Activated naive CD4-positive, alpha-beta T cell treated with anti-CD3 and anti-CD28 coated beads, Interleukin-2, amount 10 ng/mL, durations not matched to agents 7 days and 5 days (primary cell): ENCODE measurements around the gene WNT11.

Experiments used
- CTCF ChIA-PET: fragments of 350-600 bp; sonication (Branson Sonifier 250); formaldehyde crosslinking; loops from one replicate; lab custom pipeline; 2021; ENCODE audit warnings: antibody characterized with exemption; lab: Charles Lee
- DNase-seq: peaks from one replicate; pipeline ENCODE4 v3.0.0-alpha.2; 2020
- H3K27ac Mint-ChIP-seq: one replicate; pipeline ENCODE4 v1.8.0; 2021; ENCODE audit warnings: mild to moderate bottlenecking, moderate library complexity, mixed read lengths
- H3K27me3 Mint-ChIP-seq: one replicate; pipeline ENCODE4 v1.8.0; 2021; ENCODE audit warnings: mild to moderate bottlenecking, mixed read lengths
- H3K36me3 Mint-ChIP-seq: one replicate; pipeline ENCODE4 v1.8.0; 2021; ENCODE audit warnings: mixed read lengths
- H3K4me1 Mint-ChIP-seq: one replicate; pipeline ENCODE4 v1.8.0; 2021; ENCODE audit warnings: mixed read lengths
- H3K4me3 Mint-ChIP-seq: one replicate; pipeline ENCODE4 v1.8.0; 2021; ENCODE audit warnings: mild to moderate bottlenecking, moderate library complexity, mixed read lengths
- H3K9me3 Mint-ChIP-seq: one replicate; pipeline ENCODE4 v1.8.0; 2021; ENCODE audit warnings: mixed read lengths

The WNT11 gene

DNA sequence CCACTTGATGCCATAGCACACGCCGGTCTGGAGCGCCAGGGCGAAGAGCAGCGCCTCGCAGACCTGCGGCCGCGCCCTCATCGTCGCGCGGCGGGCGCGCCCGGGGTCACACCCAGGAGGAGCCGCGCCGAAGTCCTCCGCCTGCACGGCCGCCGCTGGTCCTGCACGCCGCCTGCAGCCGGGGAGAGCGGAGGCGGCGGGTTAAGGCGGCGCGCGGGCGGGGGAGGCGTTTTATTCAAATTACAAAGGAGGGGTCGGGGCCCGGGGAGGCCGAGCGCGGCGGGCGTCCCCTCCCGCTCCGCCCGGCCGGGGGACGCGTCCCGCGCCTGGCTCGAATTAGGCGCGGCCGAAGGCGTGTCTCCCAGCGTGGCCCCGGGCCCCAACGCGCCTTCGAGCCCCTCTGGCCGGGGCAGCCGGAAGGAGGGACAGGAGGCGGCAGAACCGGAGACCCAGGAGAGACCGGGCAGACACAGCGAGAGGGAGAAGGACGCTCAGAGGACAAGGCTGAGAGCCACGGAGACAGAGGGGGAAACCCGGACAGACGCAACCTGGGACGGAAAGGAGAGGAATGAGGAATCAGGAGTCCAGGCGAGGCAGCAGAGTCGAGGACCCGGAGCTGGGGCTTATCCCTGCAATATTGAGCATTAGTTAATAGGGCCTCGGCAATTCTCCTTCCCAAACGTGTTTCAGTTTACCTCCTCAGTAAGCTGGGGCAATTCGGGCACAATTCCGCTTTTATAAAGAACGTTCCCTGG, at the start of gene WNT11:
TSS of gene WNT11 (minus strand) at position 176 of the 755 bp plus-strand sequence. CDS start at position 81, 95 bp downstream.
- peak; percentile 55 for DNase-seq
- peaks cover 22% of the 10 kb centered on the region for H3K4me1 Mint-ChIP-seq
- H3K27ac Mint-ChIP-seq = no peak within 1 kb of the TSS
- peak within 1 kb of the TSS; percentile 66 for H3K4me3 Mint-ChIP-seq
- peaks cover 97% of the 10 kb centered on the region for H3K27me3 Mint-ChIP-seq
- CTCF ChIA-PET = interaction anchor here (0.6 to 7.3 kb wide), 16 partner anchors 11 to 473 kb away, joined by 3 to 218 read pairs (median 6); no protein-coding TSS in a partner anchor
- H3K9me3 Mint-ChIP-seq = no peaks in the 10 kb centered on the region
- H3K36me3 Mint-ChIP-seq = no peaks in the 10 kb centered on the region

DNA sequence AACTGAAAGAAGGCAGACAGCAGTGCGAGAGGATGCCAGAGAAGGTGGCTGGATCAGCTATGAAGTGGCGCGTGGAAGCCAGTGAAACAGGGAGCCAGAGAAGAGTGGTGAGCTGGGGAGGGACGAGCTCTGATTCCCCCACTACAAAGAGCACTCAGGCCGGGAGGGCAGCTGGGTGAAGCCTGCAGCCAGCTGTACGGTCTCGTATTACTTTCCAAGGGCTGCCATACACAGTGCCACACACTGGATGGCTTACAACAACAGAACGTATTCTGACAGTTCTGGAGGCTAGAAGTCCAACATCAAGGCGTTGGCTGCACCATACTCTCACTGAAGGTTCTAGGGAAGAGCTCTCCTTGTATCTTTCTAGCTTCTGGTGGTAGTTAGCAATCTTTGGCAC, 47.1 kb upstream of the WNT11 start:
- H3K36me3 Mint-ChIP-seq = no peaks in the 10 kb centered on the region
- H3K27ac Mint-ChIP-seq = no peak overlapping the region
- no peak overlapping the region for H3K4me3 Mint-ChIP-seq

DNA sequence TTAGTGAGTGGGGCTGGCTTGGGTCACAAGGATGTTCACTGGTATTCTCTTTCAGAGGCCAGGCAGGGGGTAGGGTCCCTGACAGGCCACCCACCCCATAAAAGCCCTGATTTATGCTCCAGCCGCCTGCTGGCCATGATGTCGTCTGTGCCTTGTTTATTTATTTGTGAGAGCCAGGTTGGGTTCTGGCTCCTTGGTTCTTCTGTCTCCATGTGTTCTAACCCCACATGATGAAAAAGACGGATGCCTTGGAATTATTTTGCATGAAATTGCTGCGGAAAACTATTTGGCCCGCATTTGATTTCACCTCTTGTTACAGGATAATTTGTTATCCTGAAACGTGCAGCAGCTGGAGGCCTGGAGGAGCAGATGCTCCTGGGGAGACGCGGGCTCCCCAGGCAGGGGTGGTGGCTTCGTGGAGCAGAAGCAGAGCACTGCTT, 46.3 kb upstream of the WNT11 start:
- peaks cover 21% of the 10 kb centered on the region for H3K27me3 Mint-ChIP-seq
- H3K36me3 Mint-ChIP-seq = no peaks in the 10 kb centered on the region
- no peaks in the 10 kb centered on the region for H3K4me1 Mint-ChIP-seq
- no peak for DNase-seq
- no peak overlapping the region for H3K27ac Mint-ChIP-seq
- CTCF ChIA-PET = no interaction called here
- H3K4me3 Mint-ChIP-seq = no peak overlapping the region
- H3K9me3 Mint-ChIP-seq = peaks cover 9% of the 10 kb centered on the region

More for the DNA sequence above, 47.1 kb upstream of the WNT11 start:
- no peak for DNase-seq
- Mint-ChIP-seq H3K27me3 (peaks cover 28% of the 10 kb centered on the region), H3K9me3 (peaks cover 9% of the 10 kb centered on the region), H3K4me1 (no peaks in the 10 kb centered on the region)
- CTCF ChIA-PET = interaction anchor here (0.6 to 1.5 kb wide), 2 partner anchors 14 to 46 kb away, joined by 3 to 4 read pairs; no protein-coding TSS in a partner anchor

DNA sequence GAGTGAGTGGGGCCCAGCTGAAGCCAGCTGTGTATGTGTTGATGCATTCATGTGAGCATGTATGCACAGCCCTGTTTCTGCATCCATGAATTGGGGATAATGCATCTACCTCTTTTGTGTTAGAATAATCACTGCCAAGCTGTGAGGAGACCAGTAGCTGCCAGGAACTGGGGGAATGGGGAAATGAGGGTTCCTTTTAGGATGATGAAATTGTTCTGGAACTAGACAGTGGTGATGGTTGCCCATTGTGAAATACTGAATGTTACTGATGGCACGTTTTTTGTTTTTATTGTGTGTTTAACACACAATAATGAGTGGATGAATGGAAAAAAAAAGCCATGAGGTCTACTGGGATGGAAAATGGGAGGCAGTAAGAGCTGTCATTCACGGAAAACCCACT, 45.3 kb upstream of the WNT11 start:
- Mint-ChIP-seq H3K27ac (no peak overlapping the region), H3K4me3 (no peak overlapping the region), H3K4me1 (no peaks in the 10 kb centered on the region), H3K36me3 (no peaks in the 10 kb centered on the region), H3K27me3 (peaks cover 18% of the 10 kb centered on the region), H3K9me3 (peaks cover 9% of the 10 kb centered on the region)
- DNase-seq = no peak
- CTCF ChIA-PET = no interaction called here

DNA sequence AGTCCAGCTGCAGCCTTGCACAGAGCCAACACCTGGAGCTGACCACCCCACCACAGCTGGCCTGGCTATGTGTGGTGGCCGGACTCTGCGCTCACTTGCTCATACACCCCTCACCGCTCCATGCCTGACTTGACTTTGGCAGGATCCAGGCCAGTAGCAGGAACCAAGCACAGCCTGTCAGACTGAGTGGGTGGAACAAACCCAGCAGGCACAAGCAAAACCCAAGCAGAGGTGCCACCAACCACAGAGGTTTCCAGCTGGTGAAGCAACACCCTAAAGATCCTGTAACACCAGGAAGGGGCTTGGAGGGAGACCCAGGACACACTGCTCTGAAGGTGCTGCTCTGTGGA, 44.9 kb upstream of the WNT11 start:
- DNase-seq = no peak
- Mint-ChIP-seq H3K4me1 (no peaks in the 10 kb centered on the region), H3K27me3 (peaks cover 16% of the 10 kb centered on the region), H3K36me3 (no peaks in the 10 kb centered on the region), H3K4me3 (no peak overlapping the region), H3K9me3 (peaks cover 9% of the 10 kb centered on the region), H3K27ac (no peak overlapping the region)
- CTCF ChIA-PET = no interaction called here

DNA sequence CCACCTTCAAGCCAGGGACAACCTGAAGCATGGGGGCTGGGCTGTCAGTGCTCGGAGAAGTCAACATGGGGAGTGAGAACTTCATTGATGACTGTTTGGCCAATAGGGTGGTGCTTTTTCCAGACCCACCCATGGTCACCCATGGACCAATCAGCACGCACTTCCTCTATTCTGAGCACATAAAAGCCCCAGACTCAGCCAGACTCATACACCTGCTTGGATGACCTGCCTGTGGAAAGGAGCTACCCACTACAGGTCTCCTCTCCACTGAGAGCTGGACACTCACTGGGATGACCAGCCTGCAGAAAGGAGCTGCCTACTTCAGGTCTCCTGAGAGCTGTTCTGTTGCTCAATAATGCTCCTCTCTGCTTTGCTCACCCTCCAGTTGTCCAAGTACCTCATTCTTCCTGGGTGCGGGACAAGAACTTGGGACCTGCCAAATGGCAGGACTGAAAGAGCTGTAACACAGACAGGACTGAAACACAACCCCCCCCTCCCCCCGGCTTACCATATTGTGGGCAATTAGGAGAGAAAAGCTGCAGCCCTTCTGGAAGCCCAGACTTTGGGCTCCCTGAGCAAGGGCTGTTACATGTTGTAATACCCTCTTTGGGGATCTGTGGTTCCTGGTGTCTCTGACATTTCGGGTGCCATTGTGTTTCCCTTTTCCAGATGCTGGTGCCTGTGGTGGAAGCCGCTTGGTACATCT, 44.4 kb upstream of the WNT11 start:
- H3K4me3 Mint-ChIP-seq = no peak overlapping the region
- CTCF ChIA-PET = no interaction called here
- H3K27ac Mint-ChIP-seq = no peak overlapping the region
- no peaks in the 10 kb centered on the region for H3K36me3 Mint-ChIP-seq
- no peaks in the 10 kb centered on the region for H3K4me1 Mint-ChIP-seq
- peaks cover 18% of the 10 kb centered on the region for H3K27me3 Mint-ChIP-seq
- peaks cover 9% of the 10 kb centered on the region for H3K9me3 Mint-ChIP-seq
- DNase-seq = no peak

DNA sequence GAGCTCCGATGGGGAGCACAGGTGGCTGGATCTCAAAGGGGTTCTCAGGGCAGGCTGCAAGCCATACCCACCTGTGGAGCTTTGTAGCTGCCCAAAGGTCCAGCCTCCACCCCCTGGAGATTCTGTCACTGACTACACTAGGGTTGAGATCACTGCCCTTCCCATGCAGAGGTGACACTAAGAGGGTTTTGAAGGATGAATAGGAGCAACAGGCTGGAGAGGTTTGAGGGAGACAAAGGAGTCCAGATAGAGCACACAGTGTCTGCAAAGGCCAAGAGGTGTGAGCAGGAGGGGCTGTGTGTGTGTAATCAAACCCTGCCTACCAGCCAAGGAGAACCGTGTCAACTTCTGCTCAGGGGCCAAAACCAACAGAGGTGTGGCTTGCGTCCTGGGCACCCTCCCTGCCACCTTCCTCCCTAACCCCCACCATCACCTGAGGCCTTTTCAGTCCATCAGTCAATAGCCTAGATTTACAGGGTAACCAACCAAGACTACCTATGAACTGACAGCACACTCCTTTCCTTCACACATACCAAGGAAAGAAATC, 43.0 kb upstream of the WNT11 start:
- Mint-ChIP-seq H3K27ac (no peak overlapping the region), H3K4me3 (no peak overlapping the region), H3K4me1 (no peaks in the 10 kb centered on the region), H3K27me3 (peaks cover 31% of the 10 kb centered on the region), H3K9me3 (peaks cover 9% of the 10 kb centered on the region), H3K36me3 (no peaks in the 10 kb centered on the region)
- DNase-seq = no peak
- CTCF ChIA-PET = no interaction called here

DNA sequence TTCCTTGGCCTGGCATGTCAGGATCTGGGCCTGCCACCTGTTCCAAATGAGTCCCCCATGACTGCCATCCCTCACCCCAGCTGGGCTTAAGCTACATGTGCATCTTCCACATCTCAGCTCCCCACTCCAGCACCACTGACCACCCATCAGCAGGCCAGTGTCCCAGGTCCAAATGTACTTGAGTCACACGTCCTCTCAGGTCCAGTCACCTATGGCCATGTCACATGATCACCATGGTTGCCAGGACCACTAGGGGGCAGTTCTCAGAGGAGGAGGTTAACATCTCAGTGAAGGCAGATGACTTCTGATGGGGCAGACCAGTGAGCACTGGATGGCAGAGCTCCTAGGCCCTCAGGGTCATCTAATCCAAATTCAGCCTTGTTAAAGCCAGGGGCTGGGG, 41.9 kb upstream of the WNT11 start:
- CTCF ChIA-PET = interaction anchor here (1.4 kb wide), 1 partner anchor 14 kb away, joined by 5 read pairs; no protein-coding TSS in a partner anchor
- Mint-ChIP-seq H3K36me3 (no peaks in the 10 kb centered on the region), H3K4me3 (no peak overlapping the region), H3K27me3 (peaks cover 35% of the 10 kb centered on the region), H3K27ac (no peak overlapping the region), H3K4me1 (no peaks in the 10 kb centered on the region), H3K9me3 (peaks cover 9% of the 10 kb centered on the region)
- no peak for DNase-seq

DNA sequence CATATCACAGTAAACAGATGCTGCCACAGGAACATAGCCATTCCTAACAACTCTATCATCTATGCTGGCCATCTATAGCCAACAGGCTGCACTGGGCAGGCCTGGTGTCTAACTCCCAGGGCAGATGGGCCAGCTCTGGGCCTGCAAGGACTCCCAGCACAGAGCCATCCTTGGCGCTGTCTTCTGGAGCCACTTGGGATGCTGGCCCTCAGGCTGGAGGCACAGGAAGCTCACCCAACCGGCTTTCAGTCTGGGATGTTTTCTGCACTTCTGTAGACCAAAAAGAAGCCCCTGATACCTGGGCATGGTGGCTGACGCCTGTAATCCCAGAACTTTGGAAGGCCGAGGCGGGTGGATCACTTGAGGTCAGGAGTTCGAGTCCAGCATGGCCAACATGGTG, 40.8 kb upstream of the WNT11 start:
- Mint-ChIP-seq H3K36me3 (no peaks in the 10 kb centered on the region), H3K27ac (no peak overlapping the region), H3K9me3 (peaks cover 9% of the 10 kb centered on the region), H3K27me3 (peaks cover 45% of the 10 kb centered on the region), H3K4me1 (no peaks in the 10 kb centered on the region), H3K4me3 (no peak overlapping the region)
- CTCF ChIA-PET = interaction anchor here (1.4 to 2.1 kb wide), 3 partner anchors 13 to 71 kb away, joined by 4 to 8 read pairs (median 5); no protein-coding TSS in a partner anchor
- no peak for DNase-seq

DNA sequence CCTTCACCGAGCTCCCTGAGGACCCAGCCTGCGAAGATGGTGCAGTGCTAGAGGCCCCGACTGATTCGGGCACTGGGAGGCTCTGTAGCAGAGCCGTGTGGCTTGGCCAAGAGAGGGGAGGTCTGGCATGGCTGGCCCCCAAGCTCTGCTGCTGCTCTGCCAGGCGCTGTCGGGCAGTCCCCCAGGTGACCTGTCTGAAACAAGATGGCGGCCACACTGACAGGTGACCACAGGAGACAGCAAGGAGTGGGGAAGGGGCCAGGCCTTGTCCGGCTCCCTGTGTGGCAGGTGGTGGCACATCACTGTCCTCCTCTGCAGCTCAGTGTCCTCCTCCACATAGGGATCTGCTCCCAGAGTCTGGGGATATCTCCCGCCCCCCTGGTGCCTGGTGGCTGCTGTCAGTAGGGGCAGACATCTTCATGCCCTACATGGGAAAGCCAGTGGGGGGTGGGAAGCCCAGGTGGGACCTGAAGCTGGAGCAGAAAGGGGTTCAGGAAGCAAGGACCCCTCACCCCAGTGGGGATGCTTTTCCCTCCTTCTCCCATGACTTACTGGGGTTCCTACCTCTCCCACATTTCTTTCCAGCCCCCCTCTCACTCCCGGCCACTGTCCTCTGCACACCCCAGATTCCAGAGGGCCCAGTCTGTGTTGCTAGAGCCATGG, 40.1 kb upstream of the WNT11 start:
- H3K27me3 Mint-ChIP-seq = peaks cover 51% of the 10 kb centered on the region
- no peak overlapping the region for H3K4me3 Mint-ChIP-seq
- no peak overlapping the region for H3K27ac Mint-ChIP-seq
- no peaks in the 10 kb centered on the region for H3K4me1 Mint-ChIP-seq
- H3K9me3 Mint-ChIP-seq = peaks cover 7% of the 10 kb centered on the region
- no peaks in the 10 kb centered on the region for H3K36me3 Mint-ChIP-seq
- CTCF ChIA-PET = interaction anchor here (1.7 to 2.1 kb wide), 2 partner anchors 39 to 72 kb away, joined by 4 to 8 read pairs; no protein-coding TSS in a partner anchor
- no peak for DNase-seq

DNA sequence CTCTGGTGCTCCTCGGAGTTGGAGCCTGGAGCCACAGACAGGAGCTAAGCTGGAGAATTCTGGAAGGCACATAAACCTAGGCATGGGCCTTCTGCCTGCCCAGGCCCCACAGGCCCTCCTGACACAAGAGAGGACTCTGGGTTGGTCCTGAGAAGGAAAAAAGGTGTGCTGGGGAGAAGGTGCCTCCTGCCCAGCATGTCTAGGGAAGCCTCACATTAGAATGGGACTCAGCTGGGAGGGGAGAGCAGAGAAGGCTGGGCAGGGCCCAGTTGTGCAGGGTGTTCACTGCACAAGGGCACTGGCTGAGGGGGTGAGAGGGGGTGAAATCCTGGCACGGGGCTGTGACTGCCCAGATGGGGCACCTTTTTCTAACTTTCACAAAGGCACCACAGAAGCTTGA, 39.4 kb upstream of the WNT11 start:
- H3K4me1 Mint-ChIP-seq = no peaks in the 10 kb centered on the region
- peaks cover 5% of the 10 kb centered on the region for H3K9me3 Mint-ChIP-seq
- H3K36me3 Mint-ChIP-seq = no peaks in the 10 kb centered on the region
- peaks cover 52% of the 10 kb centered on the region for H3K27me3 Mint-ChIP-seq
- DNase-seq = no peak
- no peak overlapping the region for H3K4me3 Mint-ChIP-seq
- CTCF ChIA-PET = interaction anchor here (1.7 to 2.1 kb wide), 2 partner anchors 38 to 72 kb away, joined by 4 to 8 read pairs; no protein-coding TSS in a partner anchor
- H3K27ac Mint-ChIP-seq = no peak overlapping the region

DNA sequence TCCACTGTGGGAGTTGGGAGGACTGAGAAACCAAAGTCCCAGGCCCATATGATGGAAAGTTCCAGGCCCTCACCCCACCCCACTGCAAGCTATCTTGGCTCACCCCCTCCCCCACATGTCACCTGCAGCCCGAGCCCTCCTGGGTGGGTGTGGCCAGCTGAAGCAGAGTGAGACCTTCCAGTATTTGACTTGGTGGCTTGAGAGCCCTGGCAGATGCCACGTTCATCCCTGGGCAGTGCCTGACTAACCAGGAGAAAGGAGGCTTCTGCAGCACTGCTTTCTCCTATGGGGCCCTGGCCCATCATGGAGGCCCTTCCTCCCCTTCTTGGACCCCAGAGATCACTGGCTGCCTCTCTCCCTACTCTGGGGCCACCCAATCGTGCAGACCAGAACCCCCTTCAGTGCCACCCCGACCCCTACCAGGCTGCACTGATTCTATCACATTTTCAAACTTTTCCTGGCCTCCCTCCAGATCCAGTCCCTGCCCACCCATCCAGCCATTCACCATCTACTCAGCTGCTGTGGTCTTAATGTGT, 38.1 kb upstream of the WNT11 start:
- CTCF ChIA-PET = no interaction called here
- DNase-seq = no peak
- H3K27me3 Mint-ChIP-seq = peaks cover 63% of the 10 kb centered on the region
- no peaks in the 10 kb centered on the region for H3K36me3 Mint-ChIP-seq
- no peaks in the 10 kb centered on the region for H3K4me1 Mint-ChIP-seq
- no peaks in the 10 kb centered on the region for H3K9me3 Mint-ChIP-seq
- H3K4me3 Mint-ChIP-seq = no peak overlapping the region
- no peak overlapping the region for H3K27ac Mint-ChIP-seq

DNA sequence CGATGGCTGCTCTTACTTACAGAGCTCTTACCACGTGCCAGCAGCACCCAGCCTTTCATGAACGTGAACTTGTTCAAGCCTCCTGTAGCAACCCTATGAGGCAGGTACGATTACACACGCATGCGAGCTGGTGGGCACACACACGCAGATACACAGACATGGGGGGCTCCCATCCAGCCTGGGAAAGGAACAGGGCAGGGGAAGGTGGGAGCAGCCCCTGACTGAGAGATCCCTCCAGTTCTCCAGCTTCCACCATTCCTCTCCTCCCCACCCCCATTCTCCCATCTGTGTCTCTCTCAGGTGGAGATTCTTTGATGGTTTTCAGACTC, 37.6 kb upstream of the WNT11 start:
- Mint-ChIP-seq H3K4me3 (no peak overlapping the region), H3K36me3 (no peaks in the 10 kb centered on the region), H3K27me3 (peaks cover 68% of the 10 kb centered on the region), H3K9me3 (no peaks in the 10 kb centered on the region), H3K27ac (no peak overlapping the region), H3K4me1 (no peaks in the 10 kb centered on the region)
- DNase-seq = no peak
- CTCF ChIA-PET = interaction anchor here (1.2 kb wide), 1 partner anchor 36 kb away, joined by 3 read pairs; no protein-coding TSS in a partner anchor
